OCI-LY7 (cell line): Measurements from ENCODE around the gene IRF1.

ENCODE experiments used
- CTCF ChIP-seq: fragments of 200-600 bp; sonication (generic); conservative IDR thresholded peaks from 2 replicates; pipeline ENCODE4 v1.5.1; 2014; ENCODE audit warnings: mild to moderate bottlenecking, antibody characterized with exemption, low read length, moderate library complexity, mixed read lengths
- EZH2phosphoT487 ChIP-seq: fragments of 200-600 bp; sonication (generic); IDR thresholded peaks from 2 replicates; pipeline ENCODE4 v1.6.1; 2018; ENCODE audit warnings: low read depth, borderline replicate concordance, mild to moderate bottlenecking, mixed run types, antibody characterized with exemption, low read length, moderate library complexity, mixed read lengths

DNA sequence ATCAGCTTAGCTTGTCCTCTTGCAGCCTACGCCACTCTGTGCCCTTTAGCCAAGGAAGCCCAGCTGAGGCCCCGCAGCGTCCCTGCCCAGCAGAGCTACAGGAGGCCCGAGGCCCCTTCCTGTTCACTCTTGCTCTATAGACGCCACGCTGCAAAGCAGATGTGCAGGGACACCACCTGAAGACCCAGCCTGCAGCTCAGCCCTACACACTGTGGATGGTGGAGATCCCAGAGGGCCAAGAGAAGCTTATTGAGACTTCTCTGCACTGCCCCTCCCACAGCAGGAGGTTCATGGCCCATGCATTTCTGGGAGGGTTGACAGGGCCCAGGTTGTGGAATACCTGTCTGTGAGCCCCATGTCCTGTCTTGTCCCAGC lies 33.6 kb downstream of the IRF1 start:
- TF ChIP-seq CTCF (no peak), EZH2phosphoT487 (no peak)
